Activated naive CD8-positive, alpha-beta T cell treated with anti-CD3 and anti-CD28 coated beads, Interleukin-2, amount 50 U/mL, for 24 hours (primary cell): ENCODE data around the gene TPM2.

Source experiments
- ATAC-seq: fragments of 150-1000 bp; cut with Tn5 transposase; one replicate; pipeline ENCODE4 v1.10.0; 2021
- DNase-seq: peaks from one replicate; pipeline ENCODE4 v3.0.0; 2021
- H3K27ac Mint-ChIP-seq: one replicate; pipeline ENCODE4 v1.8.0; 2021; ENCODE audit warnings: mild to moderate bottlenecking, mixed read lengths
- H3K27me3 Mint-ChIP-seq: one replicate; pipeline ENCODE4 v1.8.0; 2021; ENCODE audit warnings: mixed read lengths
- H3K36me3 Mint-ChIP-seq: one replicate; pipeline ENCODE4 v1.8.0; 2021; ENCODE audit warnings: low read depth, mixed read lengths
- H3K4me1 Mint-ChIP-seq: one replicate; pipeline ENCODE4 v1.8.0; 2021; ENCODE audit warnings: mixed read lengths
- H3K4me3 Mint-ChIP-seq: one replicate; pipeline ENCODE4 v1.8.0; 2021; ENCODE audit warnings: mild to moderate bottlenecking, moderate library complexity, mixed read lengths
- H3K9me3 Mint-ChIP-seq: one replicate; pipeline ENCODE4 v1.8.0; 2021; ENCODE audit warnings: mixed read lengths

The TPM2 gene

DNA sequence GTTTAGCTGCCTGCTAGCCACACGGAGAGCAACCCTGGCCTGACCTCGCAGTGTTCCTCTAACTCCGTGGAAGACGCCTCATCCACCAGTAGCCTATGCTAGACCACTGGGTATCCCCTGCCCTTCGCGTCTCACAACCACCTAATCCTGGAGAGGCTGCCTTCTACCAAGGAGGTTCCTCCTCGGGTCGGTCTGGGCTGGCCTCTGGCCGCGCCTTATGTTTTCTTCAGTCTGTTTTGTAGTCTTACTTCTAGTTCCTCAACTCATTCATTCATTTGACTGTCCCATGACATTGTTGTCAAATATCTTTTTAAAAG, 1.6 kb upstream of the TPM2 start:
- H3K4me1 Mint-ChIP-seq: peaks cover 20% of the 10 kb centered on the region
- DNase-seq (no peak), ATAC-seq (peak; percentile 3)
- H3K9me3 Mint-ChIP-seq: no peaks in the 10 kb centered on the region
- peaks cover 1% of the 10 kb centered on the region for H3K36me3 Mint-ChIP-seq
- H3K27me3 Mint-ChIP-seq: no peaks in the 10 kb centered on the region
- H3K27ac Mint-ChIP-seq: peak overlapping the region; percentile 44
- peak overlapping the region; percentile 74 for H3K4me3 Mint-ChIP-seq

DNA sequence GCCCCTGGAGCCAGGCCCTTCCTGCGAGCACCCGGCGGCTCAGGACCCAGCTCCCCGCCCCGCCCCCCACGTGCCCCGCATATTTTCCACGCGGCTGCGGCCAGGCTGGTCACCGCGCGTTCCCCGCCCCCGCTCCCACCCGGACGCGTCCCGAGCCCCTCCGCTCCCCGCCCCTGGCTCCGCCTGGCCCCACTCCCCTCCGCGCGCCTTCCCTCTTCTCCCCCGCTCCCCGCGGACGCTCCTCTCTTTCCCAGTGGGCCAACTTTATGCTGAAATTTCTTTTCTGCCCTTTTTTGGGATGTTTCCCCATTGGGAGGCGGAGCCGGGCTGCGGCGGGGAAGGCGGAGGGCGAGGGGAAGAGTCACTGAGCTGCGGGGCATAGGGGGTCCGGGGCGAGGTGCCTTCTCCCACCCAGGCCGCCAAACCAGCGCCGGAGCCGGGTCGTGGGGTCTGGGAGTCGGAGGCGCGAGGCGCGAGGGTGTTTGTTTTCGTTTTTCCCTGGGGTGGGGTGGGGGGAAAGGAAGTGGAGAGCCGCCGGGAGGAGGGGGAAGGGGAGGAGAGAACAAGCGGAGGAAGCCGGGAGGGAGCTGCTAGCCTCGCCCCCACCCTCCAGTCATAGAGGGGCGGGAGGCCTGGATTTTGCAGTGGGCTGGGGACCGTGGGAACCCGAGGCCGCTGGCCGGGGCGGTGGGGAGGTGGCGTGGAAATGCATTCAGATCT, 1.0 kb upstream of the TPM2 start:
- ATAC-seq: peak; percentile 8
- H3K27me3 Mint-ChIP-seq: no peaks in the 10 kb centered on the region
- no peaks in the 10 kb centered on the region for H3K36me3 Mint-ChIP-seq
- H3K4me3 Mint-ChIP-seq: peak overlapping the region; percentile 74
- peaks cover 20% of the 10 kb centered on the region for H3K4me1 Mint-ChIP-seq
- peak; percentile 52 for DNase-seq
- no peaks in the 10 kb centered on the region for H3K9me3 Mint-ChIP-seq
- H3K27ac Mint-ChIP-seq: peak overlapping the region; percentile 44

DNA sequence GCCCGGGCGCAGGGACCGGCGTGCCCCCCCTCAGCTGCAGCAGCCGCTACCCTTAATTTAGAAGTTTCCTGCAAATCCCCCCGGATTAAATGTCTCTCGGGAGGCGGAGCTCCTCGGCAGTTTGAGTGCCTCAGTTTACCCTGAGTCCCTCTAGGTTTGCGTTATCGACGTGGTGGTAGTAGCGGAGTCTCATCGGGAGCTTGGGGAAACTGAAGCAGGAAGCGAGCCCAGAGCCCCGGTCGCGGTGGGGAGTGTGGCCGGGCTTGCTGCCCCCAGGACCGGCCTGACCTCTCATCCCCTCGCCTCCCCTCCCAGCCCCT, 529 bp upstream of the TPM2 start:
- Mint-ChIP-seq H3K4me3 (peak overlapping the region; percentile 74), H3K4me1 (peaks cover 20% of the 10 kb centered on the region), H3K36me3 (no peaks in the 10 kb centered on the region), H3K27ac (no peak overlapping the region), H3K27me3 (no peaks in the 10 kb centered on the region), H3K9me3 (no peaks in the 10 kb centered on the region)
- ATAC-seq: no peak
- DNase-seq: no peak

DNA sequence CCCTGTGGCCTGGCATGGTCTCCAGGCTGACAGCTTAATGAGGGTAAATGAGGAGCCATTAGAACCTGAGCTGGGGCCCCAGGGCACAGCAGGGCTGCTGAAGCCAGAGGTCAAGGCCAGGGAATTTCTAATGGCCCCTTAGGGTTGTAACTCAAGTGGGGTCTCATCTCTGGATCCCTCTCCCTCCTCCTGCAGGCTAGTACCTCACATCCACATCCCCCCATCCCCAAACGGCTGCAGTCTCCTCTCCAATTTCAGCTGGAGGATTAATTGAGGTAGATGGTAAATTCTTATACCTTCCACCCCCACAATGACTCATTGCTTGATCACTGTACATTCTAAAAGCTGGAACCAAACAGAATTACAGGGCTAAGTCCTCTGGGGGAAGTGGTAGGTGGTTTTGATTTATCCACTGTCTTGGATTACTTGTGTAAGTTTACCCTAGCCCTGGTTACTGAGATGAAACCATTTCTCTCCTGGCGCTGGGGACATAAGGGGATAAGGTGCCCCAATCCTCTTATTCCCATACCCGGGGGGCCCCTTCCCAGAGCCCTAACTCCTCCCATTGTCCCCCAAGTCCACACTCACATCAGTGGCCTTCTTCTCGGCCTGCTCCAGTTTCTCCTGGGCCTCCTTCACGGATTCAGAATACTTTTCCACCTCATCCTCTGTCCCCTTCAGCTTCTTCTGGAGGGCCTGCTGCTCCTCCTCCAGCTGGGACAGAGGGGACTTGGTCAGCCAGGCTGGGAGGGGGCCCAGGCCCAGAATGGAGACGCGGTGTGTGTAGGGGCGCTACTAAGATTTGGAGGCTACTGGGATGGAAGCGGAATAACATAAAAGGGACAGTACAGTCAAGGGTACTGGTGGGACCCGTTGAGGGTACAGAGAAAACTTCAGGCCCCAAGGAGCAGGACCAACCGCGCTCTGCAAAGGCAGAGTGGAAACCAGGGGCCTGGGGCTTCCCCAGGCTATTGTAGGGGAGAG, 875 bp downstream of the TPM2 start:
- Mint-ChIP-seq H3K9me3 (no peaks in the 10 kb centered on the region), H3K27ac (no peak overlapping the region)

DNA sequence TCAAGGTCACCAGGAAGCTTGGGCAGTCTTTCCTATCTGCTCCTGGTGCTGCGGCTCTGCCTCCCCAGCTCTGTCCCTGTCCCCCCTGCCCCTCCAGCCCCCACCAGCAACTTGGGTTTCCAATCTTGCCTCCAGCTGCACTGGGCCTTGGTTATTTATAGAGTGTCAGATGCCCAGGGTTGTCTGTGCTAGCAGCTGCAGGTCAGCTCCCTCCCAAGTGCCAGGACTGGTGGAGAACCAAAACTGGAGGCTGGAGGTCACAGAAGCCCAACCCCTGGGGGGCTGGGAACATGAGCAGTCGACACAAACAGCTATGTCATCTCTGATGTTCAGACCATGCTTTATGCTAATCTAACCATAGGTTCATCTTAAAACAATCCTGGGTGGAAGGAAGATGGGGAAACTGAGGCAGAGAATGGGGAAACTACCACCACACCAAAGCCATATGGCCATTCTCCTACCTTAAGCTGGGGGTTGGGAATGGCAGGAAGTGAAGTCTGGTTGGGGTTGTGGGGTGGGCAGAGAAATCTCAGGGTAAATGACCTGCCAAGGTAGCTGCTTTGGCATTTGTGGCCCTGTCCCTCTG, 1.7 kb downstream of the TPM2 start:
- H3K9me3 Mint-ChIP-seq: no peaks in the 10 kb centered on the region
- DNase-seq: no peak
- no peaks in the 10 kb centered on the region for H3K36me3 Mint-ChIP-seq
- no peak overlapping the region for H3K4me3 Mint-ChIP-seq
- no peak overlapping the region for H3K27ac Mint-ChIP-seq
- H3K4me1 Mint-ChIP-seq: peaks cover 20% of the 10 kb centered on the region
- no peaks in the 10 kb centered on the region for H3K27me3 Mint-ChIP-seq
- ATAC-seq: no peak

More for the DNA sequence above, 875 bp downstream of the TPM2 start:
- ATAC-seq: peak; percentile 89
- Mint-ChIP-seq H3K4me3 (peak overlapping the region; percentile 54), H3K27me3 (no peaks in the 10 kb centered on the region), H3K36me3 (no peaks in the 10 kb centered on the region), H3K4me1 (peaks cover 20% of the 10 kb centered on the region)
- DNase-seq: no peak

DNA sequence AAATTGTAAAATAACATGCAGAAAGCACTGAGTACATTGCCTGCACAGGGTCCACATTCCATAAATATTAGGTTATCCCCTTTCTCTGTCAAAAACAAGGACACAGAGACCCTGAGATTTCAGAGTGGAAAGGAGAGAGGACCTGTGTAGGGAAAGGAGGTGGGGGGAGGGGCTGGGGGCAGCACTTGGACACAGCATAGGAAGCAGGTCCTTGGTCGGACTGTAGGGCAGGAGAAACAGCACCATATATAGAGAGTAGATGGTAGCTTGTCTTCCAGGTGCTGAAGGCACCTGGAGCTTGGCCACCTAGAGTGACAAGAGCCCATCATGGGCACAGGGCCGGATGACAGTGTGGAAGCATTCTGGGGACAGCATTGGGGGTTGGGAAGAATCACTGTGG, 2.4 kb downstream of the TPM2 start:
- Mint-ChIP-seq H3K9me3 (no peaks in the 10 kb centered on the region), H3K4me3 (no peak overlapping the region), H3K27ac (no peak overlapping the region), H3K36me3 (no peaks in the 10 kb centered on the region), H3K27me3 (no peaks in the 10 kb centered on the region), H3K4me1 (peaks cover 20% of the 10 kb centered on the region)
- DNase-seq (no peak), ATAC-seq (no peak)

DNA sequence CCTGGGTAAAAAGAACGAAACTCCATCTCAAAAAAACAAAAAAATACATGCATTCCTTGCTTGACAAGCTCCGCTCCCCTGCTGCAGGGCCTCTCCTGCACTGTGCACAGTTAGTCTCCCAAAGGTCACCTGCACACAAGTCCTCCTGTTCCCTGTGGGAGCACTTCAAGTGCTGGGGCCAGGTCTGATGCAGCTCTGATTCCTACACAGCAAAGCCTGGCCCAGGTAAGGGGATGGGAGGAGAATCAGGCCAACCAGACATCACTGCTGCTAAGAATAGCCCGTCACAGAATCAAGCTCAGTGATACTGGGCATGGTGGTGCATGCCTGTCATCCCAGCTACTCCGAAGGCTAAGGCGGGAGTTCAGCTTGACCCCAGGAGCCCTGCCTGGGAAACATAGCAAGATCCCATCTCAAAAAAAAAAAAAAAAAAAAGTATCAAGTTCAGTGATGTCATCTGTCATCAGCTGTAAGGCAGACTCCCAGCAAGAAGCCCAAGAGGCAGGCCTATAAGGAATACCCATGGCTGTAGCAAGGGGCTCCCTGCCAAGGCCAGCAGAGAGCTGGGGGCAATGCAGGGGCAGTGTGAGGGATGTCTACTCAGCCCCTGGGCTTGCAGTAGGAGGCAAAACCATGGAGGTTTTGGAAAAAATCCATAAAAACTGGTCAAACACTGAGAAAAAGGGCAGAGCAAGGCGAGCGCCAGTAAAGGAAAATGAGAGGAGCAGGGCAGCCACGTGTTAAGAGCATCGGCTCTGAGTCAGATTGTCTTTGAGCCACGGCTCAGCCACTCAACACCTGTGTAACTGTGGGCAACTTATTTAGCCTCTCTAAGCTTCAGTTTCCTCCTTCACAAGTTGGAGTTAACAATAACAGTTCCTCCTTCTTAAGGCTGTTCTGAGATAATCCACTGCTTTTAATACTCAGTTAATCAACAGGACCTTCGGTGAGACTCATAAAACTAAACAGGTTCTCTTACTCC, 3.2 kb downstream of the TPM2 start:
- Mint-ChIP-seq H3K9me3 (no peaks in the 10 kb centered on the region), H3K27ac (no peak overlapping the region), H3K27me3 (no peaks in the 10 kb centered on the region), H3K4me3 (no peak overlapping the region), H3K4me1 (peaks cover 20% of the 10 kb centered on the region), H3K36me3 (no peaks in the 10 kb centered on the region)
- no peak for DNase-seq
- no peak for ATAC-seq

DNA sequence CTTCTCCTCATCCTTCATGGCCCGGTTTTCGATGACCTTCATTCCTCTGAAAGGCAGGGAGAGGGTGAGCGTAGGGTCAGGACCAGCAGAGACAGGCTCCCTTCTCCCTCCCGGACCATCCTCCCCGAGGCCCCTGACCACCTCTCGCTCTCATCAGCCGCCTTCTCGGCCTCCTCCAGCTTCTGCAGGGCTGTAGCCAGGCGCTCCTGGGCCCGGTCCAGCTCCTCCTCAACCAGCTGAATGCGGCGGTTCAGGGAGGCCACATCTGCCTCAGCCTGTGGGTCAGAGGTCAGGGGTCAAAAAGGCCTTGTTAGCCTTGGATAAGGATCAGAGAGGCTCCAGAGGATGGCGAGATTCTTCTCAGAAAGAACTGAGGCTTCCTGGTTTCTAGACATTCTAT, 4.2 kb downstream of the TPM2 start:
- H3K4me3 Mint-ChIP-seq: no peak overlapping the region
- ATAC-seq (no peak), DNase-seq (no peak)
- no peaks in the 10 kb centered on the region for H3K9me3 Mint-ChIP-seq
- H3K27ac Mint-ChIP-seq: no peak overlapping the region
- no peaks in the 10 kb centered on the region for H3K36me3 Mint-ChIP-seq
- H3K27me3 Mint-ChIP-seq: no peaks in the 10 kb centered on the region
- H3K4me1 Mint-ChIP-seq: peaks cover 18% of the 10 kb centered on the region

DNA sequence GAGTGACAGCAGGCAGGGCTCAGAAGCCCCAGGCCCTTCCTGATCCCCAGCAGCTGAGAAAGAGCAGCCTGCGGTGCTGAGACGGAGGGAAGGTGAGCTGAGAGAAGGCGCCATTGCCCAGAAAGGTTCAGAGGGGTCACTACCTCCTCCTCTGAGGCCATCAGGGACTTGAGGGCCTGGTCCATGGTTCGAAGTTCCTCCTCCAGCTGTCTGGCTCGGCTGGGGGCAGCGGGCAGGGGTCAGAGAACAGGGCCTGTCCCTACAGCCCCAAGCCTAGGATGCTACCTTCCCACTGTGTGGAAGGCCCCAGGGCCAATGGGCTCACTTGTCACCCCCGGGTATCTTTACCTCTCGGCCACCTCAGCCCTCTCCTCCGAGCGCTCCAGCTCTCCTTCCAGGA, 4.8 kb downstream of the TPM2 start:
- ATAC-seq (no peak), DNase-seq (no peak)
- H3K9me3 Mint-ChIP-seq: no peaks in the 10 kb centered on the region
- no peaks in the 10 kb centered on the region for H3K27me3 Mint-ChIP-seq
- no peak overlapping the region for H3K4me3 Mint-ChIP-seq
- no peaks in the 10 kb centered on the region for H3K36me3 Mint-ChIP-seq
- no peak overlapping the region for H3K27ac Mint-ChIP-seq
- peaks cover 18% of the 10 kb centered on the region for H3K4me1 Mint-ChIP-seq

DNA sequence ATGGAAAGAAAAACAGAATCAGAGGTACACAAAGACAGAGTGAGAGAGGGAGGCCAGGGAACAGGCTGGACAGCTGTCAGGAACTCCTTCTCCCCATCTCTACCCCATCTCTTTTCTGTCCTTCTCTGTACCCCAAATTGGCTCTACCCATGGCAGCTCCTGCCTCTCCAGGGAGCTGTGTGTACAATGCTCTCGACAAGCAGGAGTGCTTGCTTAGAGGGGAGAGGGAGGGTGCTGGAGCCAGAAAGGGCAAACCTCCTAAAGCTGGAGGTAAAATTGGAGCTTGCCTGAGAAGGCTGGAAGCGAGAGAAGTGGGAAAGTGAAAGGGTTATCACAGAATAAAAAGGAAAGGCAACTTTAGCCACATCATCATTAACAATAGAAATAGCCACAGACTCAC, 6.4 kb downstream of the TPM2 start:
- no peaks in the 10 kb centered on the region for H3K27me3 Mint-ChIP-seq
- no peak overlapping the region for H3K4me3 Mint-ChIP-seq
- no peak for ATAC-seq
- H3K4me1 Mint-ChIP-seq: peaks cover 8% of the 10 kb centered on the region
- DNase-seq: no peak
- H3K9me3 Mint-ChIP-seq: no peaks in the 10 kb centered on the region
- H3K36me3 Mint-ChIP-seq: no peaks in the 10 kb centered on the region
- H3K27ac Mint-ChIP-seq: no peak overlapping the region

DNA sequence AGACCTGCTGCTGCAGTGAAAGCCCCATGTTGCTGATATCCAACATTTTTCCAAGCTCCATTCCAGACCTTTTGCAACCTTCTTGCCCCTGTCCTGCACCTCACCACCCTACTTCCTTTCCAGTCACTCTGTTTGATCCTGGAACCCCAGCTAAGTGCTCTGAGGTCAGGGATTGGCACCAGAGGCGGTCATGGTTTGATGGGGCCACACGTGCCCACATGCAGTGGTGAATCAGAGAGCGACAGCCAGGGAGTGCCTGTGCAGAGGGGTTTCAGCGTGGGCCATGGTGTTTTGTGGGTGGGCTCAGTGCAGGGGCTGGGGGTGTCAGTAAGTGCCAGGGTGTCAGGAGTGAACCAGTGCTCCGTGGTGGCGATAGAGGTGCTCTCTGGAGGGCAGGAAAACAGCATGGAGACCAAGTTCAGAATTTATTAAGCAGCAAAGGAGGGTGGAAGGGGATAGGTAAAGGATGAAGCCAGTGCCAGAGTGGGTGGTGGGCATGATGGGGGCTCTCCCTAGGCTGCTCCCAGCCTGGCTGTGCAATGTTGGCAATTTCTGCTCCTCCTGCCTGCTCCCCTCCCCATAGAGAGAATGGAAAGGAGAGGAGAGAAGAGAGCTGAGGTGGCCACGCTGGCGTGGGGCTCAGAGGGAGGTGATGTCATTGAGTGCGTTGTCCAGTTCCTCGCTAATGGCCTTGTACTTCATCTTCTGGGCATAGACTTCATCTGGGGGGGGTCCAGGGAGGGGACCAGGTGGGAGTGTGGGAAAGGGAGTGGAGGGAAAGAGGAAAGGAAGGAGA, 7.0 kb downstream of the TPM2 start:
- Mint-ChIP-seq H3K27ac (no peak overlapping the region), H3K9me3 (no peaks in the 10 kb centered on the region), H3K36me3 (no peaks in the 10 kb centered on the region), H3K4me1 (peaks cover 4% of the 10 kb centered on the region), H3K4me3 (no peak overlapping the region), H3K27me3 (no peaks in the 10 kb centered on the region)
- ATAC-seq (no peak), DNase-seq (no peak)

DNA sequence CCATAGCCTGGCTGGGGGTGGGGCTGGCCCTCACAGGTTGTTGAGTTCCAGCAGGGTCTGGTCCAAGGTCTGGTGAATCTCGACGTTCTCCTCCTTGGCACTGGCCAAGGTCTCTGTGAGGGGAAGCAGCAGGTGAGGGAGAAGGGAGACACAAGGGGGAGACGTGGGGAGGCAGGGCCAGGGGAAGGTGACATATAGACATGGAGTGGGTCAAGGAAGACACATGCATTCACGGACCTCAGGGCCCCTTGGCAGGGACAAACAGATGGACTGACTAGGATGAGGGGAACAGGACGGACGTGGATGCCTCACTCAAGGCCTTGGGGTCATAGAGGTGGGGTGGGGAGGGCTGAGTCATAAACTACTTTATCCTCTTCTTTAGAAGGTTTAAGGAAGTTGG, 7.7 kb downstream of the TPM2 start:
- H3K27me3 Mint-ChIP-seq: no peaks in the 10 kb centered on the region
- no peak overlapping the region for H3K27ac Mint-ChIP-seq
- no peak overlapping the region for H3K4me3 Mint-ChIP-seq
- H3K4me1 Mint-ChIP-seq: no peaks in the 10 kb centered on the region
- DNase-seq (no peak), ATAC-seq (no peak)
- no peaks in the 10 kb centered on the region for H3K9me3 Mint-ChIP-seq
- H3K36me3 Mint-ChIP-seq: no peaks in the 10 kb centered on the region

DNA sequence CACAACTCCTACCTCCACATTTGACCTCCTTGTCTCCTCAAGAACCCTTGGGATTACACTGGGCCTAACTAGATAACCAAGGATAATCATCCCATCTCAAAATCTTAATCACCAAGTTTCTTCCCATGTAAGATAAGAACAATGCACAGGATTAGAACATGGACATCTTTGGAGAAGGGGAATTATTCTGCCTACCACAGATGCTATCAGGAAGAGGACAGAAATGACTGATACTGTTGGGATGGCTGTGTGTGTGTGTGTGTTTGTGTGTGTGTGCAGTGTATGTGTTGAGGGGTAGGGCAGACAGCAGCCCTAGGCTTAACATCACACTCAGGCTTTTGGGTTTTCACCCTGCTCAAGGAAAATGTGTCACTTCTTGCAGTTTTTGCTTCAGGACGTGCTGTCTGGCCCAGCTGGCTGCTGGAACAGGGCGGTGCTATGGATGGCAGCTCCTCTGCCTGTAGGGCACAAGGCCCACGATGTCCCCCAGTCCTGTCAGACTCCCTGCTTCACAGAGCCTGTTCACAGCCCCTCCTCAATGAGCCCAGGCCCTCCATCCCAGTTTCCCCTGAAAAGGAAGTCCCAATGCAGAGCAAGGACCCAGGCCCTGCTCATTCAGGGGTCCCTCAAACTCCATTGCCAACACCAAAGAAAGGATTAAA, 8.3 kb downstream of the TPM2 start:
- Mint-ChIP-seq H3K36me3 (no peaks in the 10 kb centered on the region), H3K4me1 (peaks cover 1% of the 10 kb centered on the region), H3K27me3 (peaks cover 2% of the 10 kb centered on the region), H3K4me3 (no peak overlapping the region), H3K9me3 (no peaks in the 10 kb centered on the region), H3K27ac (no peak overlapping the region)
- DNase-seq (no peak), ATAC-seq (no peak)
